Activated CD4-positive, CD25-positive, alpha-beta regulatory T cell treated with anti-CD3 and anti-CD28 coated beads, Interleukin-2, amount 50 U/mL, for 72 hours (primary cell): ENCODE results near the gene NAV2.

Experiments
- DNase-seq: peaks from one replicate; pipeline ENCODE4 v3.0.0; 2021

NAV2 gene

GRCh38 chr11:19962053-19962800 is 249.6 kb downstream of the NAV2 start:
- no peak for DNase-seq

- DNase-seq: no peak
These were observed 250.2 kb downstream of the NAV2 start for GRCh38 chr11:19962801-19963175.

- no peak for DNase-seq
These were observed 251.2 kb downstream of the NAV2 start for GRCh38 chr11:19963697-19964387.

- DNase-seq: no peak
These were observed 253.8 kb downstream of the NAV2 start for GRCh38 chr11:19966441-19966840.

- DNase-seq: no peak
These were observed 254.3 kb downstream of the NAV2 start for GRCh38 chr11:19966927-19967326.

- no peak for DNase-seq
These were observed 255.2 kb downstream of the NAV2 start for GRCh38 chr11:19967787-19968186.

- no peak for DNase-seq
These were observed 256.2 kb downstream of the NAV2 start for GRCh38 chr11:19968860-19969259.

- no peak for DNase-seq
These were observed 258.3 kb downstream of the NAV2 start for GRCh38 chr11:19970944-19971343.

- DNase-seq: no peak
These were observed 259.5 kb downstream of the NAV2 start for GRCh38 chr11:19972091-19972490.

- no peak for DNase-seq
These were observed 260.0 kb downstream of the NAV2 start for GRCh38 chr11:19972651-19973050.

GRCh38 chr11:19973136-19973635 is 260.5 kb downstream of the NAV2 start:
- no peak for DNase-seq

- no peak for DNase-seq
These were observed 262.2 kb downstream of the NAV2 start for GRCh38 chr11:19974886-19975285.

- DNase-seq: no peak
These were observed 262.9 kb downstream of the NAV2 start for GRCh38 chr11:19975414-19975990.

- no peak for DNase-seq
These were observed 263.8 kb downstream of the NAV2 start for GRCh38 chr11:19976281-19976941.

GRCh38 chr11:19977941-19978340 is 265.3 kb downstream of the NAV2 start:
- no peak for DNase-seq

GRCh38 chr11:19978668-19979518 is 266.3 kb downstream of the NAV2 start:
- DNase-seq: no peak

- DNase-seq: no peak
These were observed 266.8 kb downstream of the NAV2 start for GRCh38 chr11:19979519-19979845.

GRCh38 chr11:19980388-19980787 is 267.8 kb downstream of the NAV2 start:
- no peak for DNase-seq

GRCh38 chr11:19980957-19981669 is 268.5 kb downstream of the NAV2 start:
- no peak for DNase-seq

- DNase-seq: no peak
These were observed 270.3 kb downstream of the NAV2 start for GRCh38 chr11:19982774-19983495.

GRCh38 chr11:19984048-19984742 is 271.6 kb downstream of the NAV2 start:
- DNase-seq: no peak
